ENCODE data around the gene DMBX1.

DNA sequence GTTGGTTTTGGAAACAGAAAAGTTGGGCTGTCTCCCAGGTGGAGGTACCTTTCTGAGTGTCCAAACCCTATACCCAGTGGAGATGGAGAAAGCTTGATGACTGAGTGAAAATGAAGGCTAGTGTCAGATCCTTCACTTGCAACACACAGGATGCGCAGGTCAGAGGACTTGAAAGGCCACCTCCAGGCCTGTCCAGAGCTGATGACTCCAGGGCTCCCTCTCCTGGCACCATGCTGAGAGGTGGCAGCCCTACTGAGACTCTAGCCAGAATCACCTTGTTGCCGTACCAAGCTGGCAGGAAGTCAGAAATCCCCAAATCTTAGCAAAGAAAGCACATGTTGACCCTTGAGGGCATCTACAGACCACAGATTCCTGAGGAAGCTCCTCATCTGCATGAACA is 45.4 kb downstream of the DMBX1 start:
- TF ChIP-seq, protein P1, sequence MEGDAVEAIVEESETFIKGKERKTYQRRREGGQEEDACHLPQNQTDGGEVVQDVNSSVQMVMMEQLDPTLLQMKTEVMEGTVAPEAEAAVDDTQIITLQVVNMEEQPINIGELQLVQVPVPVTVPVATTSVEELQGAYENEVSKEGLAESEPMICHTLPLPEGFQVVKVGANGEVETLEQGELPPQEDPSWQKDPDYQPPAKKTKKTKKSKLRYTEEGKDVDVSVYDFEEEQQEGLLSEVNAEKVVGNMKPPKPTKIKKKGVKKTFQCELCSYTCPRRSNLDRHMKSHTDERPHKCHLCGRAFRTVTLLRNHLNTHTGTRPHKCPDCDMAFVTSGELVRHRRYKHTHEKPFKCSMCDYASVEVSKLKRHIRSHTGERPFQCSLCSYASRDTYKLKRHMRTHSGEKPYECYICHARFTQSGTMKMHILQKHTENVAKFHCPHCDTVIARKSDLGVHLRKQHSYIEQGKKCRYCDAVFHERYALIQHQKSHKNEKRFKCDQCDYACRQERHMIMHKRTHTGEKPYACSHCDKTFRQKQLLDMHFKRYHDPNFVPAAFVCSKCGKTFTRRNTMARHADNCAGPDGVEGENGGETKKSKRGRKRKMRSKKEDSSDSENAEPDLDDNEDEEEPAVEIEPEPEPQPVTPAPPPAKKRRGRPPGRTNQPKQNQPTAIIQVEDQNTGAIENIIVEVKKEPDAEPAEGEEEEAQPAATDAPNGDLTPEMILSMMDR (IDR thresholded peaks at IDR 0.05; ENCODE audit: borderline replicate concordance, extremely low read depth, low read length, poor library complexity, severe bottlenecking), result peak; percentile 44
- no peak for TF ChIP-seq EZH2 (IDR thresholded peaks at IDR 0.05; ENCODE audit: borderline replicate concordance, low read depth, low read length, severe bottlenecking)
